HCT116 (cell line): ENCODE measurements around the gene LMBR1L. TPM values are rescaled to one million over a fixed set of nuclear protein-coding genes. Genes with fewer than 3 reads are reported as not detected.

Experiments used
- ATAC-seq: fragments of 200-7000 bp; cut with Tn5 transposase; 2 replicates; pipeline ENCODE4 v1.9.1; 2020; ENCODE audit warnings: mild to moderate bottlenecking, moderate library complexity
- BruUV-seq: library from RNA; stranded (reverse); fragments of 400-500 nt; replicated peaks from 2 replicates; lab custom pipeline; 2021; lab: Mats Ljungman, UMichigan
- CTCF ChIA-PET: fragments of 300-600 bp; sonication (Branson Sonifier 250); formaldehyde crosslinking; loops from one replicate; lab custom pipeline; 2021; ENCODE audit warnings: antibody characterized with exemption; lab: Charles Lee
- POLR2A ChIA-PET: fragments of 300-600, 350-600 bp; sonication (Branson Sonifier 250); formaldehyde crosslinking; loops from one replicate; lab custom pipeline; 2021; ENCODE audit warnings: antibody characterized with exemption; lab: Charles Lee
- RAD21 ChIA-PET, 2 experiments: fragments of 300-600 bp; sonication (Branson Sonifier 250); formaldehyde crosslinking; loops; one replicate each; lab custom pipeline; 2023; ENCODE audit warnings: low total read pairs in 2 of 2; ENCODE audit not compliant: uncharacterized antibody in 2 of 2, unreplicated experiment in 2 of 2, low non-redundant PET in 1 of 2; lab: Charles Lee
- DNase-seq: peaks from one replicate; pipeline ENCODE4 v3.0.0-alpha.2; 2010; ENCODE audit warnings: low read depth, low spot score
- H2AFZ ChIP-seq: fragments of 200-600 bp; shearing (Covaris generic), sonication (generic); 2 replicates; pipeline ENCODE4 v1.6.1; 2017; ENCODE audit warnings: low read depth, mixed run types, mixed read lengths, antibody characterized with exemption, low read length; ENCODE audit not compliant: poor library complexity, severe bottlenecking
- H3K27ac ChIP-seq: 2 replicates; pipeline ENCODE4 v1.5.1; 2012; ENCODE audit warnings: low read depth, low read length
- H3K27me3 ChIP-seq: fragments of 200-600 bp; sonication (generic); 2 replicates; pipeline ENCODE4 v1.6.1; 2016; ENCODE audit warnings: mixed run types, low read length, mixed read lengths; ENCODE audit not compliant: insufficient read depth
- H3K36me3 ChIP-seq, 2 experiments: fragments of 200-500 bp in 1 of 2; fragments of 200-600 bp in 1 of 2; sonication (Bioruptor generic) in 1 of 2; sonication (generic) in 1 of 2; 2 replicates each; pipeline versions ENCODE4 v1.5.1 to v1.6.1; 2014 to 2016; ENCODE audit warnings: low read length in 2 of 2, inconsistent platforms in 1 of 2, mixed read lengths in 1 of 2, mixed run types in 1 of 2; ENCODE audit not compliant: insufficient read depth in 2 of 2, control insufficient read depth in 1 of 2
- H3K4me1 ChIP-seq, 2 experiments: fragments of 200-600 bp in 1 of 2; sonication (generic) in 1 of 2; 2 replicates each; pipeline versions ENCODE4 v1.5.1 to v1.6.1; 2012 to 2017; ENCODE audit warnings: low read length in 2 of 2, inconsistent platforms in 1 of 2, mild to moderate bottlenecking in 1 of 2, mixed read lengths in 1 of 2, mixed run types in 1 of 2, moderate library complexity in 1 of 2; ENCODE audit not compliant: insufficient read depth in 2 of 2, control insufficient read depth in 1 of 2
- H3K4me2 ChIP-seq: fragments of 200-600 bp; sonication (generic); 2 replicates; pipeline ENCODE4 v1.6.1; 2017; ENCODE audit warnings: mixed run types, low read length, mixed read lengths
- H3K4me3 ChIP-seq, 2 experiments: fragments of 200-600 bp in 1 of 2; sonication (generic) in 1 of 2; replicated peaks in 1 of 2; 2 replicates each; pipeline ENCODE4 v1.5.1; 2011 to 2016; ENCODE audit warnings: low read length in 2 of 2, control low read depth in 1 of 2, low read depth in 1 of 2, mild to moderate bottlenecking in 1 of 2, mixed read lengths in 1 of 2, mixed run types in 1 of 2
- H3K79me2 ChIP-seq: fragments of 200-600 bp; sonication (generic); 2 replicates; pipeline ENCODE4 v1.6.1; 2017; ENCODE audit warnings: mild to moderate bottlenecking, mixed run types, low read length, moderate library complexity, mixed read lengths; ENCODE audit not compliant: insufficient read depth
- H3K9ac ChIP-seq: fragments of 200-600 bp; sonication (generic); 2 replicates; pipeline ENCODE4 v1.6.1; 2016; ENCODE audit warnings: low read length, mixed read lengths
- H3K9me2 ChIP-seq: fragments of 200-600 bp; sonication (generic), shearing (Covaris generic); 2 replicates; pipeline ENCODE4 v1.6.1; 2017; ENCODE audit warnings: mixed run types, mild to moderate bottlenecking, moderate library complexity; ENCODE audit not compliant: insufficient read depth
- H3K9me3 ChIP-seq, 2 experiments: fragments of 200-500 bp in 1 of 2; fragments of 200-600 bp in 1 of 2; sonication (Bioruptor generic) in 1 of 2; sonication (generic) in 1 of 2; 2 replicates each; pipeline ENCODE4 v1.6.1; 2014 to 2017; ENCODE audit warnings: low read length in 2 of 2, mixed read lengths in 2 of 2, inconsistent platforms in 1 of 2, low read depth in 1 of 2, mild to moderate bottlenecking in 1 of 2, mixed run types in 1 of 2, moderate library complexity in 1 of 2; ENCODE audit not compliant: control insufficient read depth in 1 of 2, insufficient read depth in 1 of 2
- H4K20me1 ChIP-seq: fragments of 200-600 bp; sonication (generic), shearing (Covaris generic); 2 replicates; pipeline ENCODE4 v1.6.1; 2017; ENCODE audit warnings: mixed run types, mild to moderate bottlenecking, moderate library complexity; ENCODE audit not compliant: insufficient read depth
- CBX3 ChIP-seq: IDR thresholded peaks from 2 replicates; pipeline ENCODE4 v1.6.1; 2012; ENCODE audit warnings: low read depth
- CEBPB ChIP-seq: IDR thresholded peaks from 2 replicates; pipeline ENCODE4 v1.6.1; 2012; ENCODE audit warnings: low read depth
- CTCF ChIP-seq, 3 experiments: fragments of 200-600 bp in 1 of 3; sonication (generic) in 1 of 3; IDR thresholded peaks in 2 of 3; conservative IDR thresholded peaks in 1 of 3; 2 replicates each; pipeline ENCODE4 v1.5.1; 2012 to 2017; ENCODE audit warnings: low read depth in 2 of 3, low read length in 2 of 3, antibody characterized with exemption in 1 of 3, borderline replicate concordance in 1 of 3, control low read depth in 1 of 3, mild to moderate bottlenecking in 1 of 3, mixed read lengths in 1 of 3, mixed run types in 1 of 3, moderate library complexity in 1 of 3; ENCODE audit not compliant: insufficient read depth in 1 of 3
- EZH2 ChIP-seq: fragments of 200-600 bp; sonication (generic); IDR thresholded peaks from 2 replicates; pipeline ENCODE4 v1.6.1; 2017; ENCODE audit warnings: antibody characterized with exemption, mixed run types
- FOSL1 ChIP-seq: IDR thresholded peaks from 2 replicates; pipeline ENCODE4 v1.6.1; 2012; ENCODE audit warnings: low read depth
- JUND ChIP-seq: IDR thresholded peaks from 2 replicates; pipeline ENCODE4 v1.6.1; 2012
- MAX ChIP-seq: IDR thresholded peaks from 2 replicates; pipeline ENCODE4 v1.6.1; 2012
- POLR2A ChIP-seq: IDR thresholded peaks from 2 replicates; pipeline ENCODE4 v1.7.0; 2011; ENCODE audit warnings: borderline replicate concordance; ENCODE audit not compliant: insufficient read depth, insufficient read length; ENCODE audit errors: extremely low read depth
- POLR2AphosphoS5 ChIP-seq: IDR thresholded peaks from 2 replicates; pipeline ENCODE4 v1.6.1; 2011; ENCODE audit warnings: mild to moderate bottlenecking, low read depth, low read length, moderate library complexity
- RAD21 ChIP-seq: IDR thresholded peaks from 2 replicates; pipeline ENCODE4 v1.6.1; 2012; ENCODE audit warnings: low read depth, mild to moderate bottlenecking
- SIN3A ChIP-seq: IDR thresholded peaks from 2 replicates; pipeline ENCODE4 v1.6.1; 2012; ENCODE audit warnings: low read depth
- SRF ChIP-seq: IDR thresholded peaks from 2 replicates; pipeline ENCODE4 v1.6.1; 2012; ENCODE audit warnings: low read depth
- TCF7L2 ChIP-seq: IDR thresholded peaks from 2 replicates; pipeline ENCODE4 v1.7.0; 2011; ENCODE audit warnings: borderline replicate concordance, inconsistent platforms; ENCODE audit not compliant: insufficient read depth, insufficient read length; ENCODE audit errors: extremely low read depth
- YY1 ChIP-seq: IDR thresholded peaks from 2 replicates; pipeline ENCODE4 v1.6.1; 2011; ENCODE audit warnings: low read length, low read depth, moderate library complexity, mild to moderate bottlenecking; ENCODE audit not compliant: insufficient replicate concordance; ENCODE audit errors: extremely low read depth
- ZBTB33 ChIP-seq: IDR thresholded peaks from 2 replicates; pipeline ENCODE4 v1.6.1; 2011; ENCODE audit warnings: mild to moderate bottlenecking, low read length, moderate library complexity; ENCODE audit not compliant: insufficient replicate concordance; ENCODE audit errors: extremely low read depth
- ZFX ChIP-seq: fragments of 450-650 bp; IDR thresholded peaks from 2 replicates; pipeline ENCODE4 v1.6.1; 2017
- intact Hi-C: fragments of 100-400 bp; cut with micrococcal nuclease; formaldehyde crosslinking; loops from 2 replicates; pipeline ENCODE4 v1.10.0; 2022
- total RNA-seq: library from RNA; stranded (reverse); gene quantifications from one replicate; pipeline ENCODE4 v1.2.1, GENCODE V29; 2021; ENCODE audit not compliant: unreplicated experiment

Gene LMBR1L
- total RNA-seq, 1 experiment from 2014 or later = 44.4 TPM

GRCh38 chr12:49138999-49139398 lies 28.4 kb upstream of the LMBR1L start (continued):
- TF ChIP-seq EZH2 (no peak), ZFX (no peak), FOSL1 (no peak)

GRCh38 chr12:49138587-49138986 lies 27.9 kb upstream of the LMBR1L start:
- Histone ChIP-seq H2AFZ (no peak overlapping the region), H3K27me3 (no peaks in the 10 kb centered on the region), H3K4me3 (no peak overlapping the region), H3K4me2 (no peak overlapping the region), H3K9me3 (no peaks in the 10 kb centered on the region), H3K4me1 (peaks cover 0 to 4% of the 10 kb centered on the region in 2 experiments; a peak in 1 of 4 replicates), H3K9ac (no peak overlapping the region), H3K27ac (no peak overlapping the region), H3K9me2 (no peaks in the 10 kb centered on the region), H3K36me3 (no peaks in the 10 kb centered on the region), H3K79me2 (0 out of 2 replicates have a peak, but pooled peaks cover 4% of the 10 kb centered on the region), H4K20me1 (no peaks in the 10 kb centered on the region)
- ChIA-PET CTCF (no interaction called here), POLR2A (interaction anchor here (2.3 kb wide), 1 partner anchor 8 kb away, joined by 17 read pairs; the partner anchor contains the start of gene TUBA1B), RAD21 (no interaction called here)
- DNase-seq (no peak), ATAC-seq (no peak)
- intact Hi-C loops = loop anchor here (10.0 kb wide), 1 partner anchor 96 kb away; no protein-coding TSS in a partner anchor
- BruUV-seq = no TSS peak
- TF ChIP-seq CTCF (IDR thresholded peaks at IDR 0.05 in 2 of 3, conservative IDR thresholded peaks at IDR 0.05 in 1 of 3; ENCODE audit: borderline replicate concordance in 1 of 3, insufficient read depth in 1 of 3, low read depth in 2 of 3, low read length in 2 of 3) (no peak), POLR2AphosphoS5 (no peak), CEBPB (no peak)

GRCh38 chr12:49137476-49137875 lies 26.8 kb upstream of the LMBR1L start:
- CTCF ChIA-PET = no interaction called here
- Histone ChIP-seq H3K36me3 (no peaks in the 10 kb centered on the region), H3K9ac (no peak overlapping the region), H2AFZ (no peak overlapping the region), H3K27me3 (no peaks in the 10 kb centered on the region), H3K79me2 (peaks cover 15% of the 10 kb centered on the region; the same call in 1 of the 2 replicates), H3K9me2 (no peaks in the 10 kb centered on the region), H3K27ac (no peak overlapping the region), H3K4me1 (peaks cover 7 to 13% of the 10 kb centered on the region in 2 experiments; a peak in 3 of 4 replicates), H3K9me3 (no peaks in the 10 kb centered on the region), H3K4me3 (no peak overlapping the region), H4K20me1 (no peaks in the 10 kb centered on the region), H3K4me2 (no peak overlapping the region)
- RAD21 ChIA-PET = no interaction called here
- no peak for ATAC-seq
- no peak for DNase-seq
- intact Hi-C loops = loop anchor here (10.0 kb wide), 1 partner anchor 97 kb away; no protein-coding TSS in a partner anchor
- POLR2A ChIA-PET = no interaction called here
- BruUV-seq = no TSS peak
- TF ChIP-seq POLR2A = no peak
- no peak for TF ChIP-seq ZBTB33
- no peak for TF ChIP-seq TCF7L2
- TF ChIP-seq MAX = no peak
- no peak for TF ChIP-seq SIN3A
- TF ChIP-seq SRF = no peak
- TF ChIP-seq FOSL1 = no peak
- TF ChIP-seq JUND = no peak
- no peak for TF ChIP-seq RAD21
- no peak for TF ChIP-seq CBX3
- no peak for TF ChIP-seq YY1
- no peak for TF ChIP-seq CEBPB
- TF ChIP-seq EZH2 = no peak
